IMR-90 (cell line): ENCODE results near the gene FLT3. TPM values are rescaled to one million over a fixed set of nuclear protein-coding genes. Genes with fewer than 3 reads are reported as not detected.

Experiments used
- ATAC-seq: fragments of 200-7000 bp; cut with Tn5 transposase; 2 replicates; pipeline ENCODE4 v1.9.1; 2020; ENCODE audit warnings: low read depth, mild to moderate bottlenecking, moderate library complexity
- BruUV-seq: library from RNA; stranded (reverse); fragments of 400-500 nt; replicated peaks from 2 replicates; lab custom pipeline; 2021; lab: Mats Ljungman, UMichigan
- CTCF ChIA-PET: fragments of 300-600 bp; formaldehyde crosslinking; extraction: SDS; loops from one replicate; lab custom pipeline; 2021; ENCODE audit warnings: antibody characterized with exemption; lab: Yijun Ruan, JAX
- POLR2A ChIA-PET: fragments of 300-600 bp; sonication (Branson Sonifier 250); formaldehyde crosslinking; loops from one replicate; lab custom pipeline; 2022; ENCODE audit warnings: antibody characterized with exemption; ENCODE audit not compliant: unreplicated experiment; lab: Charles Lee
- DNase-seq: peaks from one replicate; pipeline ENCODE4 v3.0.0; 2013
- H2AFZ ChIP-seq: replicated peaks from 2 replicates; pipeline ENCODE3; 2013; ENCODE audit warnings: low read length, mild to moderate bottlenecking; ENCODE audit not compliant: poor library complexity
- H2AK5ac ChIP-seq: 2 replicates; pipeline ENCODE4 v1.6.1; 2013; ENCODE audit warnings: low read depth, low read length, inconsistent platforms
- H2AK9ac ChIP-seq: replicated peaks from 2 replicates; pipeline ENCODE3; 2013; ENCODE audit warnings: mild to moderate bottlenecking, low read depth, low read length, moderate library complexity; ENCODE audit not compliant: poor library complexity
- H2BK120ac ChIP-seq: 2 replicates; pipeline ENCODE4 v1.6.1; 2013; ENCODE audit warnings: low read depth, low read length, inconsistent platforms
- H2BK15ac ChIP-seq: 3 replicates; pipeline ENCODE4 v1.6.1; 2013; ENCODE audit warnings: low read depth, low read length, inconsistent platforms
- H2BK20ac ChIP-seq: 2 replicates; pipeline ENCODE4 v1.6.1; 2013; ENCODE audit warnings: low read depth, mild to moderate bottlenecking, inconsistent platforms, low read length, moderate library complexity
- H2BK5ac ChIP-seq: 2 replicates; pipeline ENCODE4 v1.6.1; 2013; ENCODE audit warnings: mild to moderate bottlenecking, low read depth, low read length, inconsistent platforms; ENCODE audit not compliant: poor library complexity, severe bottlenecking
- H3K14ac ChIP-seq: replicated peaks from 2 replicates; pipeline ENCODE4 v1.6.1; 2013; ENCODE audit warnings: low read depth, low read length, inconsistent platforms
- H3K18ac ChIP-seq: 2 replicates; pipeline ENCODE4 v1.6.1; 2013; ENCODE audit warnings: low read depth, low read length, control low read depth
- H3K23ac ChIP-seq: 2 replicates; pipeline ENCODE4 v1.6.1; 2013; ENCODE audit warnings: low read depth, low read length, inconsistent platforms
- H3K27ac ChIP-seq: 2 replicates; pipeline ENCODE4 v1.5.1; 2013; ENCODE audit warnings: mild to moderate bottlenecking, control low read depth, low read length; ENCODE audit not compliant: insufficient read depth
- H3K27me3 ChIP-seq: 2 replicates; pipeline ENCODE4 v1.6.1; 2013; ENCODE audit warnings: low read length; ENCODE audit not compliant: control insufficient read depth, insufficient read depth
- H3K36me3 ChIP-seq: 2 replicates; pipeline ENCODE4 v1.6.1; 2013; ENCODE audit warnings: low read length, mixed read lengths; ENCODE audit not compliant: control insufficient read depth, insufficient read depth
- H3K4ac ChIP-seq: 2 replicates; pipeline ENCODE4 v1.6.1; 2013; ENCODE audit warnings: low read depth, low read length, inconsistent platforms
- H3K4me1 ChIP-seq: 2 replicates; pipeline ENCODE4 v1.6.1; 2013; ENCODE audit warnings: low read length, mixed read lengths; ENCODE audit not compliant: control insufficient read depth, insufficient read depth
- H3K4me2 ChIP-seq: 2 replicates; pipeline ENCODE4 v1.6.1; 2013; ENCODE audit warnings: low read depth, mild to moderate bottlenecking, control low read depth, low read length, moderate library complexity
- H3K4me3 ChIP-seq: 2 replicates; pipeline ENCODE4 v1.5.1; 2013; ENCODE audit warnings: low read depth, mild to moderate bottlenecking, control low read depth, low read length, moderate library complexity; ENCODE audit not compliant: insufficient read depth
- H3K56ac ChIP-seq: 2 replicates; pipeline ENCODE4 v1.6.1; 2013; ENCODE audit warnings: low read length, inconsistent platforms; ENCODE audit not compliant: insufficient read depth; ENCODE audit errors: extremely low read depth
- H3K79me1 ChIP-seq, 2 experiments: 2 replicates each; pipeline ENCODE4 v1.6.1; 2013; ENCODE audit warnings: low read length in 2 of 2, inconsistent platforms in 1 of 2, low read depth in 1 of 2
- H3K9ac ChIP-seq: 2 replicates; pipeline ENCODE4 v1.6.1; 2013; ENCODE audit warnings: low read depth, low read length, control low read depth
- H3K9me1 ChIP-seq: 2 replicates; pipeline ENCODE4 v1.6.1; 2013; ENCODE audit warnings: low read length, inconsistent platforms; ENCODE audit not compliant: insufficient read depth
- H3K9me3 ChIP-seq: 2 replicates; pipeline ENCODE4 v1.6.1; 2013; ENCODE audit warnings: low read length; ENCODE audit not compliant: control insufficient read depth, insufficient read depth
- H4K20me1 ChIP-seq: 2 replicates; pipeline ENCODE4 v1.6.1; 2013; ENCODE audit warnings: low read length, inconsistent platforms; ENCODE audit not compliant: insufficient read depth
- H4K5ac ChIP-seq: 2 replicates; pipeline ENCODE4 v1.6.1; 2013; ENCODE audit warnings: mild to moderate bottlenecking, low read depth, low read length, control low read depth
- H4K8ac ChIP-seq, 2 experiments: 2 replicates each; pipeline ENCODE4 v1.6.1; 2013; ENCODE audit warnings: low read depth in 2 of 2, low read length in 2 of 2, control low read depth in 1 of 2, inconsistent platforms in 1 of 2
- H4K91ac ChIP-seq: 2 replicates; pipeline ENCODE4 v1.6.1; 2013; ENCODE audit warnings: low read depth, low read length, inconsistent platforms; ENCODE audit not compliant: insufficient read depth
- CTCF ChIP-seq: conservative IDR thresholded peaks from 2 replicates; pipeline ENCODE4 v1.5.1; 2012; ENCODE audit warnings: mild to moderate bottlenecking, low read depth, low read length, improper control_type of control experiment
- ELK1 ChIP-seq: fragments of 150-350 bp; IDR thresholded peaks from 2 replicates; pipeline ENCODE4 v1.6.1; 2016; ENCODE audit warnings: low read depth, mild to moderate bottlenecking, low read length, moderate library complexity, borderline replicate concordance
- FOS ChIP-seq: fragments of 150-350 bp; IDR thresholded peaks from 2 replicates; pipeline ENCODE4 v1.6.1; 2016; ENCODE audit warnings: low read depth, low read length
- MAFK ChIP-seq: IDR thresholded peaks from 2 replicates; pipeline ENCODE4 v1.6.1; 2012; ENCODE audit warnings: low read depth, low read length, improper control_type of control experiment
- NFE2L2 ChIP-seq: fragments of 150-350 bp; IDR thresholded peaks from 2 replicates; pipeline ENCODE4 v1.6.1; 2016; ENCODE audit warnings: low read depth, mild to moderate bottlenecking, low read length
- USF2 ChIP-seq: fragments of 150-350 bp; IDR thresholded peaks from 2 replicates; pipeline ENCODE4 v1.6.1; 2017; ENCODE audit warnings: mild to moderate bottlenecking, antibody characterized with exemption, low read length, low read depth
- WGBS, 2 experiments: methylation state at CpG; one replicate each; pipeline versions ENCODE4 v1.1.5 to v1.1.7; 2013; ENCODE audit warnings: missing lambda C conversion rate in 2 of 2; ENCODE audit not compliant: insufficient read length in 1 of 2; ENCODE audit errors: extremely low coverage in 2 of 2; 5-methylcytosine and 5-hydroxymethylcytosine counted together
- dilution Hi-C: fragments of 300-500 bp; cut with HindIII; formaldehyde crosslinking; loops from one replicate; pipeline ENCODE4 v1.14.3; 2018; ENCODE audit warnings: low sequenced_read_pairs; ENCODE audit not compliant: unreplicated experiment
- in situ Hi-C: fragments of 300-500 bp; cut with MboI; formaldehyde crosslinking; loops from 3 replicates; pipeline ENCODE4 v1.14.3; 2019; ENCODE audit warnings: low sequenced_read_pairs, inconsistent platforms, mixed read lengths
- intact Hi-C: fragments of 100-400 bp; cut with micrococcal nuclease; formaldehyde crosslinking; loops from 2 replicates; pipeline ENCODE4 v1.10.0; 2022
- polyA plus RNA-seq, 3 experiments: library from polyadenylated mRNA; depleted of rRNA; stranded (reverse); fragments of >200 nt; gene quantifications; 2 replicates each; pipeline ENCODE4 v1.2.3, GENCODE V29; 2012; ENCODE audit warnings: low replicate concordance in 1 of 3
- total RNA-seq: library from RNA; depleted of rRNA; stranded (reverse); fragments of >200 nt; gene quantifications from 2 replicates; pipeline ENCODE4 v1.2.3, GENCODE V29; 2012

FLT3 gene
- total and polyA plus RNA-seq, 2 of the 4 experiments (the other 2 are of a cell fraction), result not detected

- Histone ChIP-seq H2AK9ac (no peak overlapping the region), H3K23ac (no peak overlapping the region), H2BK15ac (no peak overlapping the region), H3K14ac (no peak overlapping the region), H3K4me1 (peaks cover 3% of the 10 kb centered on the region; the same call in 1 of the 2 replicates), H4K20me1 (no peaks in the 10 kb centered on the region), H4K91ac (no peak overlapping the region), H4K5ac (no peak overlapping the region), H3K56ac (no peak overlapping the region), H2BK5ac (no peak overlapping the region), H3K4ac (no peak overlapping the region), H3K9me3 (no peaks in the 10 kb centered on the region), H3K4me3 (no peak overlapping the region), H2BK20ac (no peak overlapping the region), H3K18ac (no peak overlapping the region), H2BK120ac (no peak overlapping the region), H2AFZ (no peak overlapping the region), H3K36me3 (no peaks in the 10 kb centered on the region), H3K9me1 (no peaks in the 10 kb centered on the region), H3K27me3 (peaks cover 85% of the 10 kb centered on the region), H3K27ac (no peak overlapping the region), H3K4me2 (no peak overlapping the region; the same call in 1 of the 2 replicates), H3K9ac (no peak overlapping the region), H4K8ac (no peak overlapping the region), H3K79me1 (no peaks in the 10 kb centered on the region), H2AK5ac (no peak overlapping the region)
- intact Hi-C loops (loop anchor here (10.0 kb wide), 1 partner anchor 585 kb away; no protein-coding TSS in a partner anchor), dilution Hi-C loops (no loop called here), in situ Hi-C loops (no loop called here)
- TF ChIP-seq NFE2L2 (no peak), FOS (no peak), ELK1 (no peak), CTCF (no peak), USF2 (no peak), MAFK (no peak)
- ChIA-PET POLR2A (interaction anchor here (0.5 kb wide), 1 partner anchor 90 kb away, joined by 4 read pairs; no protein-coding TSS in a partner anchor), CTCF (no interaction called here)
- ATAC-seq (no peak), DNase-seq (no peak)
- no TSS peak for BruUV-seq
- WGBS, 2 experiments, result 0% methylated on average over 3 of the region's 14 CpGs; no CpG with 5 or more reads in 1 of the 2 experiments
Observed at GRCh38 chr13:27959976-27960361, 140.4 kb downstream of the FLT3 start.
